Vagina (tissue), 2 donors: ENCODE measurements around the gene COL25A1.

ENCODE experiments used
- CTCF ChIP-seq, 3 experiments: fragments of 450-650 bp in 2 of 3; fragments of 200-600 bp in 1 of 3; sonication (generic) in 1 of 3; IDR thresholded peaks; one replicate each; pipeline ENCODE4 v1.5.1; 2017 to 2019; ENCODE audit warnings: antibody characterized with exemption in 3 of 3, mild to moderate bottlenecking in 2 of 3, moderate library complexity in 2 of 3
- POLR2A ChIP-seq, 2 donors: fragments of 450-650 bp; IDR thresholded peaks; one replicate each; pipeline ENCODE4 v1.6.1; 2017; ENCODE audit warnings: antibody characterized with exemption in 2 of 2, mild to moderate bottlenecking in 2 of 2, moderate library complexity in 2 of 2

- no peak for TF ChIP-seq POLR2A (IDR thresholded peaks at IDR 0.05)
- no peak for TF ChIP-seq CTCF (IDR thresholded peaks at IDR 0.05)
These were observed 539.8 kb downstream of the COL25A1 start, which contains the start of gene ETNPPL for GRCh38 chr4:108762559-108763225.
